Spleen (tissue), 7 donors: ENCODE results near the gene ARHGEF39.

Experiments
- POLR2A ChIP-seq, 3 donors: fragments of 450-650 bp; IDR thresholded peaks; one replicate each; pipeline ENCODE4 v1.5.1; 2017; ENCODE audit warnings: antibody characterized with exemption in 3 of 3, mild to moderate bottlenecking in 1 of 3
- POLR2AphosphoS5 ChIP-seq, 3 donors: sonication (generic); formaldehyde crosslinking; IDR thresholded peaks; one replicate each; pipeline ENCODE4 v1.5.1; 2017; ENCODE audit warnings: antibody characterized with exemption in 3 of 3
- TF ChIP-seq, protein P1 (sequence below), 11 experiments: fragments of 200-600 bp in 7 of 11; fragments of 450-650 bp in 4 of 11; sonication (generic) in 4 of 11; IDR thresholded peaks in 8 of 11; conservative IDR thresholded peaks in 3 of 11; 1 replicate in 7 of 11; 2 replicates in 4 of 11; pipeline versions ENCODE4 v1.4.0 to v1.8.0; 2016 to 2021; ENCODE audit warnings: antibody characterized with exemption in 11 of 11, inconsistent platforms in 4 of 11, mild to moderate bottlenecking in 1 of 11
- donor health status: DM: no; HTN: no; CAD: no; lungs with moderate emphysema.
- donor health status: DM: no; HTN: no; CAD: no.
- donor health status: DM: no; HTN: no; CAD: no.

DNA sequence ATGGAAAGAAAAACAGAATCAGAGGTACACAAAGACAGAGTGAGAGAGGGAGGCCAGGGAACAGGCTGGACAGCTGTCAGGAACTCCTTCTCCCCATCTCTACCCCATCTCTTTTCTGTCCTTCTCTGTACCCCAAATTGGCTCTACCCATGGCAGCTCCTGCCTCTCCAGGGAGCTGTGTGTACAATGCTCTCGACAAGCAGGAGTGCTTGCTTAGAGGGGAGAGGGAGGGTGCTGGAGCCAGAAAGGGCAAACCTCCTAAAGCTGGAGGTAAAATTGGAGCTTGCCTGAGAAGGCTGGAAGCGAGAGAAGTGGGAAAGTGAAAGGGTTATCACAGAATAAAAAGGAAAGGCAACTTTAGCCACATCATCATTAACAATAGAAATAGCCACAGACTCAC is 18.3 kb upstream of the ARHGEF39 start:
- no peak for TF ChIP-seq POLR2A (IDR thresholded peaks at IDR 0.05)
- TF ChIP-seq, protein P1, sequence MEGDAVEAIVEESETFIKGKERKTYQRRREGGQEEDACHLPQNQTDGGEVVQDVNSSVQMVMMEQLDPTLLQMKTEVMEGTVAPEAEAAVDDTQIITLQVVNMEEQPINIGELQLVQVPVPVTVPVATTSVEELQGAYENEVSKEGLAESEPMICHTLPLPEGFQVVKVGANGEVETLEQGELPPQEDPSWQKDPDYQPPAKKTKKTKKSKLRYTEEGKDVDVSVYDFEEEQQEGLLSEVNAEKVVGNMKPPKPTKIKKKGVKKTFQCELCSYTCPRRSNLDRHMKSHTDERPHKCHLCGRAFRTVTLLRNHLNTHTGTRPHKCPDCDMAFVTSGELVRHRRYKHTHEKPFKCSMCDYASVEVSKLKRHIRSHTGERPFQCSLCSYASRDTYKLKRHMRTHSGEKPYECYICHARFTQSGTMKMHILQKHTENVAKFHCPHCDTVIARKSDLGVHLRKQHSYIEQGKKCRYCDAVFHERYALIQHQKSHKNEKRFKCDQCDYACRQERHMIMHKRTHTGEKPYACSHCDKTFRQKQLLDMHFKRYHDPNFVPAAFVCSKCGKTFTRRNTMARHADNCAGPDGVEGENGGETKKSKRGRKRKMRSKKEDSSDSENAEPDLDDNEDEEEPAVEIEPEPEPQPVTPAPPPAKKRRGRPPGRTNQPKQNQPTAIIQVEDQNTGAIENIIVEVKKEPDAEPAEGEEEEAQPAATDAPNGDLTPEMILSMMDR (IDR thresholded peaks at IDR 0.05 in 8 of 11, conservative IDR thresholded peaks at IDR 0.05 in 3 of 11) = no peak
- no peak for TF ChIP-seq POLR2AphosphoS5 (IDR thresholded peaks at IDR 0.05)
